HepG2 (cell line): ENCODE measurements around the gene CCDC201. TPM values are rescaled to one million over a fixed set of nuclear protein-coding genes. Genes with fewer than 3 reads are reported as not detected.
A peak's percentile ranks its signal among the peaks of the same experiment; 100 is the strongest.

Source experiments
- ATRX ChIP-seq: sonication (generic); formaldehyde crosslinking; IDR thresholded peaks from 2 replicates; pipeline ENCODE4 v1.4.0; 2020; ENCODE audit warnings: missing genetic modification reagents, borderline replicate concordance
- E2F1 ChIP-seq: sonication (generic); formaldehyde crosslinking; IDR thresholded peaks from 2 replicates; pipeline ENCODE4 v1.5.0; 2020; ENCODE audit warnings: missing genetic modification reagents
- HMGXB3 ChIP-seq: sonication (generic); formaldehyde crosslinking; IDR thresholded peaks from 2 replicates; pipeline ENCODE4 v1.4.0; 2020; ENCODE audit warnings: missing genetic modification reagents, borderline replicate concordance
- HOXA3 ChIP-seq: sonication (generic); formaldehyde crosslinking; IDR thresholded peaks from 2 replicates; pipeline ENCODE4 v1.5.0; 2020; ENCODE audit warnings: missing genetic modification reagents
- JUNB ChIP-seq: sonication (generic); formaldehyde crosslinking; IDR thresholded peaks from 2 replicates; pipeline ENCODE4 v1.8.0; 2022; ENCODE audit warnings: missing genetic modification reagents, mild to moderate bottlenecking, borderline replicate concordance
- MAFG ChIP-seq: sonication (generic); formaldehyde crosslinking; IDR thresholded peaks from 2 replicates; pipeline ENCODE4 v1.5.1; 2020; ENCODE audit warnings: mild to moderate bottlenecking, missing genetic modification reagents
- NFIB ChIP-seq: sonication (generic); formaldehyde crosslinking; IDR thresholded peaks from 2 replicates; pipeline ENCODE4 v1.9.0; 2021; ENCODE audit warnings: missing genetic modification reagents, mild to moderate bottlenecking, borderline replicate concordance
- SRSF9 ChIP-seq: fragments of 200-400 bp; formaldehyde crosslinking; IDR thresholded peaks from 2 replicates; pipeline ENCODE4 v1.6.1; 2018; ENCODE audit warnings: borderline replicate concordance, mild to moderate bottlenecking, low read depth, low read length; ENCODE audit not compliant: insufficient read depth, poor library complexity, severe bottlenecking
- SUZ12 ChIP-seq: fragments of 150-350 bp; IDR thresholded peaks from 2 replicates; pipeline ENCODE4 v1.6.1; 2014; ENCODE audit warnings: low read depth, low read length
- THAP8 ChIP-seq: sonication (generic); formaldehyde crosslinking; IDR thresholded peaks from 2 replicates; pipeline ENCODE4 v1.5.1; 2020; ENCODE audit warnings: missing genetic modification reagents, mild to moderate bottlenecking, borderline replicate concordance
- ZBTB33 ChIP-seq: sonication (generic); formaldehyde crosslinking; IDR thresholded peaks from 2 replicates; pipeline ENCODE4 v1.4.0; 2020; ENCODE audit warnings: missing genetic modification reagents
- ZFP91 ChIP-seq: sonication (generic); formaldehyde crosslinking; IDR thresholded peaks from 2 replicates; pipeline ENCODE4 v1.9.0; 2022; ENCODE audit warnings: missing genetic modification reagents, mild to moderate bottlenecking, borderline replicate concordance
- ZKSCAN5 ChIP-seq: sonication (generic); formaldehyde crosslinking; IDR thresholded peaks from 2 replicates; pipeline ENCODE4 v1.5.1; 2020; ENCODE audit warnings: mild to moderate bottlenecking, missing genetic modification reagents
- ZNF282 ChIP-seq: fragments of 450-650 bp; IDR thresholded peaks from 2 replicates; pipeline ENCODE4 v1.6.1; 2018; ENCODE audit not compliant: partially characterized antibody
- ZNF562 ChIP-seq: sonication (generic); formaldehyde crosslinking; IDR thresholded peaks from 2 replicates; pipeline ENCODE4 v1.8.0; 2022; ENCODE audit warnings: missing genetic modification reagents, borderline replicate concordance
- polyA plus RNA-seq, 8 experiments: library from polyadenylated mRNA; depleted of rRNA in 3 of 8; stranded (reverse) in 7 of 8; unstranded in 1 of 8; fragments of >200 nt; fragmentation: Illumina TruSeq in 4 of 8; extraction: Trizol in 4 of 8; gene quantifications; 2 replicates each; pipeline versions ENCODE4 v1.2.1 to v1.2.3, GENCODE V29; 2011 to 2016; ENCODE audit warnings: low read depth in 4 of 8, missing spikeins in 1 of 8, mixed read lengths in 1 of 8; ENCODE audit not compliant: insufficient read depth in 1 of 8
- total RNA-seq, 5 experiments: library from RNA; depleted of rRNA; stranded (reverse); fragments of >200 nt; fragmentation: Illumina TruSeq; extraction: Trizol; gene quantifications; 2 replicates each; pipeline ENCODE4 v1.2.3, GENCODE V29; 2016; ENCODE audit warnings: low read depth in 1 of 5
- TF ChIP-seq, protein P1 (sequence below): sonication (generic); formaldehyde crosslinking; IDR thresholded peaks from 2 replicates; pipeline ENCODE4 v1.5.0; 2020; ENCODE audit warnings: mild to moderate bottlenecking, missing genetic modification reagents

Gene CCDC201
- total and polyA plus RNA-seq, 2 of the 13 experiments (the other 11 are each of a cell fraction or from before 2014, with no cell fraction given) = 0.92 TPM; not detected in 1

GRCh38 chr7:45885264-45885882 is 12.5 kb upstream of the CCDC201 start (continued):
- TF ChIP-seq ZKSCAN5 (CRISPR knock-in tag) (no peak), JUNB (CRISPR knock-in tag) (peak; percentile 90), HOXA3 (peak; percentile 88), THAP8 (CRISPR knock-in tag) (no peak), SUZ12 (no peak), HMGXB3 (CRISPR knock-in tag) (peak; percentile 91), MAFG (no peak), ZNF282 (no peak), SRSF9 (no peak), NFIB (CRISPR knock-in tag) (no peak), ZBTB33 (peak; percentile 60), ATRX (CRISPR knock-in tag) (no peak), E2F1 (CRISPR knock-in tag) (no peak), ZNF562 (CRISPR knock-in tag) (no peak), ZFP91 (CRISPR knock-in tag) (peak; percentile 75)
- TF ChIP-seq, protein P1, sequence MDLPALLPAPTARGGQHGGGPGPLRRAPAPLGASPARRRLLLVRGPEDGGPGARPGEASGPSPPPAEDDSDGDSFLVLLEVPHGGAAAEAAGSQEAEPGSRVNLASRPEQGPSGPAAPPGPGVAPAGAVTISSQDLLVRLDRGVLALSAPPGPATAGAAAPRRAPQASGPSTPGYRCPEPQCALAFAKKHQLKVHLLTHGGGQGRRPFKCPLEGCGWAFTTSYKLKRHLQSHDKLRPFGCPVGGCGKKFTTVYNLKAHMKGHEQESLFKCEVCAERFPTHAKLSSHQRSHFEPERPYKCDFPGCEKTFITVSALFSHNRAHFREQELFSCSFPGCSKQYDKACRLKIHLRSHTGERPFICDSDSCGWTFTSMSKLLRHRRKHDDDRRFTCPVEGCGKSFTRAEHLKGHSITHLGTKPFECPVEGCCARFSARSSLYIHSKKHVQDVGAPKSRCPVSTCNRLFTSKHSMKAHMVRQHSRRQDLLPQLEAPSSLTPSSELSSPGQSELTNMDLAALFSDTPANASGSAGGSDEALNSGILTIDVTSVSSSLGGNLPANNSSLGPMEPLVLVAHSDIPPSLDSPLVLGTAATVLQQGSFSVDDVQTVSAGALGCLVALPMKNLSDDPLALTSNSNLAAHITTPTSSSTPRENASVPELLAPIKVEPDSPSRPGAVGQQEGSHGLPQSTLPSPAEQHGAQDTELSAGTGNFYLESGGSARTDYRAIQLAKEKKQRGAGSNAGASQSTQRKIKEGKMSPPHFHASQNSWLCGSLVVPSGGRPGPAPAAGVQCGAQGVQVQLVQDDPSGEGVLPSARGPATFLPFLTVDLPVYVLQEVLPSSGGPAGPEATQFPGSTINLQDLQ (CRISPR knock-in tag) = peak; percentile 85; the same call in 1 of the 2 replicates
